HG03378 (cell line): ENCODE results near the gene TMEM82.

Experiments used
- ATAC-seq: cut with Tn5 transposase; IDR thresholded peaks from one replicate; pipeline ENCODE4 v1.9.1; 2021; ENCODE audit warnings: mild to moderate bottlenecking, moderate library complexity; ENCODE audit not compliant: unreplicated experiment

The TMEM82 gene

GRCh38 chr1:15755021-15755645 lies 12.8 kb downstream of the TMEM82 start:
- no peak for ATAC-seq

- no peak for ATAC-seq
Observed at GRCh38 chr1:15755646-15756040, 13.3 kb downstream of the TMEM82 start.

GRCh38 chr1:15756143-15757015 lies 14.1 kb downstream of the TMEM82 start:
- no peak for ATAC-seq

- ATAC-seq, result no peak
Observed at GRCh38 chr1:15757016-15757543, 14.8 kb downstream of the TMEM82 start.

GRCh38 chr1:15757575-15758342 lies 15.5 kb downstream of the TMEM82 start:
- ATAC-seq, result no peak

GRCh38 chr1:15758343-15758931 lies 16.1 kb downstream of the TMEM82 start, which contains the start of gene FBLIM1:
FBLIM1 (plus strand) TSS chr1:15758795; CDS start chr1:15764984, 6,189 bp downstream.
- ATAC-seq, result no peak

GRCh38 chr1:15758953-15759661 lies 16.8 kb downstream of the TMEM82 start:
- no peak for ATAC-seq

- ATAC-seq, result no peak
Observed at GRCh38 chr1:15760520-15761211, 18.4 kb downstream of the TMEM82 start.

- no peak for ATAC-seq
Observed at GRCh38 chr1:15761366-15762128, 19.2 kb downstream of the TMEM82 start.

GRCh38 chr1:15762546-15762945 lies 20.2 kb downstream of the TMEM82 start:
- ATAC-seq, result no peak

GRCh38 chr1:15764269-15764764 lies 22.0 kb downstream of the TMEM82 start:
- ATAC-seq, result no peak

- ATAC-seq, result no peak
Observed at GRCh38 chr1:15764890-15765289, 22.6 kb downstream of the TMEM82 start.

GRCh38 chr1:15765495-15766194 lies 23.3 kb downstream of the TMEM82 start:
- ATAC-seq, result no peak

- ATAC-seq, result no peak
Observed at GRCh38 chr1:15767941-15768340, 25.6 kb downstream of the TMEM82 start.

GRCh38 chr1:15768388-15768787 lies 26.1 kb downstream of the TMEM82 start:
- ATAC-seq, result no peak

- ATAC-seq, result no peak
Observed at GRCh38 chr1:15770313-15770962, 28.1 kb downstream of the TMEM82 start.

GRCh38 chr1:15771836-15772515 lies 29.7 kb downstream of the TMEM82 start:
- ATAC-seq, result no peak
